H9 (cell line): ENCODE measurements around the gene CBR1. TPM values are rescaled to one million over a fixed set of nuclear protein-coding genes. Genes with fewer than 3 reads are reported as not detected.

Experiments used
- DNase-seq: peaks from one replicate; pipeline ENCODE4 v3.0.0-alpha.2; 2017
- H2AFZ ChIP-seq: one replicate; pipeline ENCODE4 v1.6.1; 2013; ENCODE audit warnings: mild to moderate bottlenecking, low read length, control low read depth, moderate library complexity
- H2AK5ac ChIP-seq: 2 replicates; pipeline ENCODE4 v1.6.1; 2013; ENCODE audit warnings: low read length, control low read depth, mixed read lengths; ENCODE audit not compliant: insufficient read length
- H2BK120ac ChIP-seq: one replicate; pipeline ENCODE4 v1.6.1; 2013; ENCODE audit warnings: low read depth, mild to moderate bottlenecking, low read length, control low read depth, inconsistent platforms; ENCODE audit not compliant: poor library complexity, severe bottlenecking
- H2BK12ac ChIP-seq: 2 replicates; pipeline ENCODE4 v1.6.1; 2013; ENCODE audit warnings: low read length, control low read depth, mixed read lengths, low read depth; ENCODE audit not compliant: insufficient read length
- H2BK15ac ChIP-seq: 2 replicates; pipeline ENCODE4 v1.6.1; 2013; ENCODE audit warnings: low read depth, low read length, control low read depth
- H2BK20ac ChIP-seq: one replicate; pipeline ENCODE4 v1.6.1; 2013; ENCODE audit warnings: low read depth, mild to moderate bottlenecking, low read length, control low read depth, inconsistent platforms; ENCODE audit not compliant: poor library complexity, severe bottlenecking
- H2BK5ac ChIP-seq: 2 replicates; pipeline ENCODE4 v1.6.1; 2013; ENCODE audit warnings: low read length, control low read depth, mixed read lengths; ENCODE audit not compliant: insufficient read length
- H3K14ac ChIP-seq: 2 replicates; pipeline ENCODE4 v1.6.1; 2013; ENCODE audit warnings: low read length, control low read depth; ENCODE audit not compliant: insufficient read depth
- H3K18ac ChIP-seq: 2 replicates; pipeline ENCODE4 v1.6.1; 2013; ENCODE audit warnings: low read depth, mild to moderate bottlenecking, mixed read lengths, low read length, control low read depth; ENCODE audit not compliant: insufficient read length
- H3K23ac ChIP-seq: 2 replicates; pipeline ENCODE4 v1.6.1; 2013; ENCODE audit warnings: low read length, control low read depth, mixed read lengths, low read depth; ENCODE audit not compliant: insufficient read length
- H3K23me2 ChIP-seq: 2 replicates; pipeline ENCODE4 v1.6.1; 2013; ENCODE audit warnings: low read depth, mild to moderate bottlenecking, mixed read lengths, low read length, control low read depth; ENCODE audit not compliant: insufficient read length, poor library complexity, severe bottlenecking
- H3K27ac ChIP-seq: 2 replicates; pipeline ENCODE4 v1.5.1; 2013; ENCODE audit warnings: low read length, control low read depth, mixed read lengths, low read depth; ENCODE audit not compliant: insufficient read length
- H3K27me3 ChIP-seq: 2 replicates; pipeline ENCODE4 v1.6.1; 2013; ENCODE audit warnings: low read length, control low read depth, inconsistent platforms; ENCODE audit not compliant: insufficient read depth
- H3K4ac ChIP-seq: 2 replicates; pipeline ENCODE4 v1.6.1; 2013; ENCODE audit warnings: low read depth, mild to moderate bottlenecking, control low read depth, inconsistent platforms, low read length, moderate library complexity
- H3K4me1 ChIP-seq: 2 replicates; pipeline ENCODE4 v1.6.1; 2013; ENCODE audit warnings: low read length, control low read depth, inconsistent platforms; ENCODE audit not compliant: insufficient read depth
- H3K4me2 ChIP-seq: 2 replicates; pipeline ENCODE4 v1.6.1; 2013; ENCODE audit warnings: low read length, control low read depth, mixed read lengths; ENCODE audit not compliant: insufficient read length, insufficient read depth
- H3K56ac ChIP-seq: 2 replicates; pipeline ENCODE4 v1.6.1; 2013; ENCODE audit warnings: low read depth, mild to moderate bottlenecking, mixed read lengths, low read length, control low read depth; ENCODE audit not compliant: insufficient read length
- H3K79me1 ChIP-seq: 2 replicates; pipeline ENCODE4 v1.6.1; 2013; ENCODE audit warnings: low read depth, mild to moderate bottlenecking, moderate library complexity, low read length, control low read depth, inconsistent platforms; ENCODE audit not compliant: insufficient read depth, poor library complexity, severe bottlenecking
- H3K79me2 ChIP-seq: 2 replicates; pipeline ENCODE4 v1.6.1; 2013; ENCODE audit warnings: low read length, control low read depth, inconsistent platforms; ENCODE audit not compliant: insufficient read depth
- H3K9ac ChIP-seq: 2 replicates; pipeline ENCODE4 v1.6.1; 2013; ENCODE audit warnings: low read length, control low read depth, mixed read lengths; ENCODE audit not compliant: insufficient read length; ENCODE audit errors: extremely low read depth
- H3K9me3 ChIP-seq: one replicate; pipeline ENCODE4 v1.6.1; 2013; ENCODE audit warnings: low read depth, low read length, inconsistent platforms; ENCODE audit not compliant: control insufficient read depth
- H3T11ph ChIP-seq: one replicate; pipeline ENCODE4 v1.6.1; 2013; ENCODE audit warnings: mild to moderate bottlenecking, low read length, control low read depth, inconsistent platforms
- H4K20me1 ChIP-seq: one replicate; pipeline ENCODE4 v1.6.1; 2013; ENCODE audit not compliant: control insufficient read depth, insufficient read length, insufficient read depth
- H4K5ac ChIP-seq: 2 replicates; pipeline ENCODE4 v1.6.1; 2013; ENCODE audit warnings: low read depth, mild to moderate bottlenecking, mixed read lengths, low read length, control low read depth; ENCODE audit not compliant: insufficient read length
- H4K8ac ChIP-seq: replicated peaks from 2 replicates; pipeline ENCODE4 v1.6.1; 2013; ENCODE audit warnings: low read length, control low read depth, mixed read lengths, low read depth; ENCODE audit not compliant: insufficient read length
- H4K91ac ChIP-seq: 2 replicates; pipeline ENCODE4 v1.6.1; 2013; ENCODE audit warnings: low read depth, mild to moderate bottlenecking, moderate library complexity, mixed read lengths, low read length, control low read depth; ENCODE audit not compliant: insufficient read length
- H3K27ac Mint-ChIP-seq, 3 experiments: 2 replicates in 2 of 3; 3 replicates in 1 of 3; pipeline ENCODE4 v1.8.0; 2020 to 2021; ENCODE audit warnings: mixed read lengths in 3 of 3, mild to moderate bottlenecking in 1 of 3, moderate library complexity in 1 of 3
- H3K27me3 Mint-ChIP-seq: 2 replicates; pipeline ENCODE4 v1.8.0; 2021; ENCODE audit warnings: low read depth, mild to moderate bottlenecking, moderate library complexity, mixed read lengths
- H3K36me3 Mint-ChIP-seq, 3 experiments: 2 replicates in 2 of 3; 3 replicates in 1 of 3; pipeline ENCODE4 v1.8.0; 2020 to 2021; ENCODE audit warnings: low read depth in 3 of 3, mixed read lengths in 3 of 3; ENCODE audit not compliant: insufficient read depth in 1 of 3
- H3K4me1 Mint-ChIP-seq, 2 experiments: 2 replicates each; pipeline ENCODE4 v1.8.0; 2020; ENCODE audit warnings: mixed read lengths in 2 of 2
- H3K4me3 Mint-ChIP-seq, 2 experiments: 2 replicates in 1 of 2; 3 replicates in 1 of 2; pipeline ENCODE4 v1.8.0; 2020 to 2021; ENCODE audit warnings: mild to moderate bottlenecking in 2 of 2, mixed read lengths in 2 of 2, moderate library complexity in 1 of 2
- H3K9me3 Mint-ChIP-seq, 2 experiments: 2 replicates in 1 of 2; 3 replicates in 1 of 2; pipeline ENCODE4 v1.8.0; 2020; ENCODE audit warnings: mild to moderate bottlenecking in 2 of 2, mixed read lengths in 2 of 2, moderate library complexity in 1 of 2
- CTCF ChIP-seq: fragments of 200-600 bp; sonication (generic); conservative IDR thresholded peaks from 3 replicates; pipeline ENCODE4 v1.8.0; 2021; ENCODE audit warnings: antibody characterized with exemption, mild to moderate bottlenecking
- WGBS: extraction: QIAGEN DNeasy Blood & Tissue Kit; methylation state at CpG from one replicate; pipeline ENCODE4 v1.1.7; 2013; ENCODE audit warnings: missing lambda C conversion rate, low lambda C conversion rate, mixed read lengths; ENCODE audit not compliant: insufficient read length; ENCODE audit errors: extremely low coverage; 5-methylcytosine and 5-hydroxymethylcytosine counted together
- total RNA-seq: library from RNA; stranded (reverse); gene quantifications from 2 replicates; pipeline ENCODE4 v1.2.1, GENCODE V29; 2021

CBR1 gene
- total RNA-seq, 1 experiment from 2014 or later, result 5.7 TPM

GRCh38 chr21:36055551-36055950 lies 14.3 kb upstream of the CBR1 start:
- H3K4me1 ChIP-seq, result no peaks in the 10 kb centered on the region
- H4K91ac ChIP-seq, result no peak overlapping the region
- no peak overlapping the region for H3K27ac ChIP-seq
- no peak overlapping the region for H3T11ph ChIP-seq
- no peaks in the 10 kb centered on the region for H3K27me3 ChIP-seq
- no peaks in the 10 kb centered on the region for H4K20me1 ChIP-seq
- H2AK5ac ChIP-seq, result no peak overlapping the region
- TF ChIP-seq CTCF, result no peak
- no peak overlapping the region for H4K8ac ChIP-seq
- Mint-ChIP-seq H3K9me3 (no peaks in the 10 kb centered on the region), H3K4me1 (peaks cover 13 to 15% of the 10 kb centered on the region in 2 experiments; a peak in 3 of 4 replicates), H3K36me3 (peaks cover 63 to 73% (median 67%) of the 10 kb centered on the region in 3 experiments; a peak in 6 of 7 replicates), H3K4me3 (no peak overlapping the region), H3K27ac (no peak overlapping the region; a peak in 1 of 7 replicates), H3K27me3 (no peaks in the 10 kb centered on the region)
- H3K79me2 ChIP-seq, result peaks cover 4% of the 10 kb centered on the region; the same call in 1 of the 2 replicates
- H2BK5ac ChIP-seq, result no peak overlapping the region
- H2BK15ac ChIP-seq, result no peak overlapping the region
- no peak overlapping the region for H3K14ac ChIP-seq
- no peaks in the 10 kb centered on the region for H3K79me1 ChIP-seq
- DNase-seq, result no peak
- H3K56ac ChIP-seq, result no peak overlapping the region
- H3K4me2 ChIP-seq, result no peak overlapping the region
- no peak overlapping the region for H2BK120ac ChIP-seq
- no peak overlapping the region for H2AFZ ChIP-seq
- no CpG with 5 or more reads among the region's 3 CpGs for WGBS
- H3K4ac ChIP-seq, result no peak overlapping the region
- H2BK20ac ChIP-seq, result no peak overlapping the region
- H2BK12ac ChIP-seq, result no peak overlapping the region
- H3K23me2 ChIP-seq, result peaks cover 1% of the 10 kb centered on the region
- H3K23ac ChIP-seq, result no peak overlapping the region
- H3K18ac ChIP-seq, result no peak overlapping the region
- H3K9me3 ChIP-seq, result no peaks in the 10 kb centered on the region
- no peak overlapping the region for H4K5ac ChIP-seq
- H3K9ac ChIP-seq, result no peak overlapping the region
